BJ (cell line): Measurements from ENCODE around the gene PRSS16. TPM values are rescaled to one million over a fixed set of nuclear protein-coding genes. Genes with fewer than 3 reads are reported as not detected.

Experiments used
- CTCF ChIA-PET: fragments of 350-600 bp; formaldehyde crosslinking; extraction: SDS; loops from one replicate; lab custom pipeline; 2021; ENCODE audit warnings: antibody characterized with exemption, inconsistent platforms; lab: Yijun Ruan, JAX
- POLR2A ChIA-PET: fragments of 300-600 bp; sonication (Branson Sonifier 250); formaldehyde crosslinking; extraction: SDS; loops from one replicate; lab custom pipeline; 2021; ENCODE audit warnings: antibody characterized with exemption; lab: Charles Lee
- DNase-seq: peaks from one replicate; pipeline ENCODE4 v3.0.0-alpha.2; 2011; ENCODE audit warnings: low read depth
- H3K27me3 ChIP-seq: 2 replicates; pipeline ENCODE4 v1.6.0; 2011; ENCODE audit warnings: low read length; ENCODE audit not compliant: control insufficient read depth, insufficient read depth
- H3K36me3 ChIP-seq: 2 replicates; pipeline ENCODE4 v1.5.1; 2011; ENCODE audit warnings: low read length; ENCODE audit not compliant: control insufficient read depth, insufficient read depth
- H3K4me3 ChIP-seq: 2 replicates; pipeline ENCODE4 v1.5.1; 2011; ENCODE audit warnings: low read depth, mild to moderate bottlenecking, control low read depth, low read length
- CTCF ChIP-seq: IDR thresholded peaks from 2 replicates; pipeline ENCODE4 v1.5.1; 2011; ENCODE audit warnings: low read depth, mild to moderate bottlenecking, control low read depth, inconsistent platforms, low read length, moderate library complexity; ENCODE audit not compliant: insufficient read depth
- polyA minus RNA-seq: library from RNA; depleted of rRNA, polyadenylated mRNA; stranded (reverse); fragments of >200 nt; gene quantifications from 2 replicates; pipeline ENCODE4 v1.2.3, GENCODE V29; 2011; rRNA and poly(A)+ RNA removed
- polyA plus RNA-seq: library from polyadenylated mRNA; depleted of rRNA; stranded (reverse); fragments of >200 nt; gene quantifications from 2 replicates; pipeline ENCODE4 v1.2.3, GENCODE V29; 2011; rRNA removed

Gene PRSS16
- polyA plus RNA-seq = 0.21 and 0.23 TPM in 2 replicates
- 0.21 TPM in 1 of 2 replicates, not detected in the other for polyA minus RNA-seq

GRCh38 chr6:27247133-27247836 lies at the start of gene PRSS16:
TSS of gene PRSS16 (plus strand) at chr6:27247701. CDS start at chr6:27247738, 37 bp downstream.
- Histone ChIP-seq H3K27me3 (peaks cover 17% of the 10 kb centered on the region), H3K36me3 (no peaks in the 10 kb centered on the region), H3K4me3 (no peak within 1 kb of the TSS)
- no peak for TF ChIP-seq CTCF
- DNase-seq = no peak
- CTCF ChIA-PET = interaction anchor here (0.6 kb wide), 1 partner anchor 248 kb away, joined by 3 read pairs; no protein-coding TSS in a partner anchor
- POLR2A ChIA-PET = no interaction called here

- DNase-seq = no peak
- H3K4me3 ChIP-seq = no peak overlapping the region
- peaks cover 7% of the 10 kb centered on the region for H3K27me3 ChIP-seq
- POLR2A ChIA-PET = no interaction called here
- CTCF ChIA-PET = interaction anchor here (1.0 kb wide), 1 partner anchor 14 kb away, joined by 4 read pairs; no protein-coding TSS in a partner anchor
- no peaks in the 10 kb centered on the region for H3K36me3 ChIP-seq
- TF ChIP-seq CTCF = no peak
Observed at GRCh38 chr6:27205375-27206278, 41.9 kb upstream of the PRSS16 start.

- no peak for DNase-seq
- ChIA-PET CTCF (no interaction called here), POLR2A (no interaction called here)
- Histone ChIP-seq H3K4me3 (no peak overlapping the region), H3K27me3 (peaks cover 7% of the 10 kb centered on the region), H3K36me3 (no peaks in the 10 kb centered on the region)
- TF ChIP-seq CTCF = no peak
Observed at GRCh38 chr6:27206806-27207205, 40.7 kb upstream of the PRSS16 start.

GRCh38 chr6:27208042-27208441 lies 39.5 kb upstream of the PRSS16 start:
- ChIA-PET POLR2A (no interaction called here), CTCF (no interaction called here)

More at GRCh38 chr6:27208042-27208441, 39.5 kb upstream of the PRSS16 start:
- no peak overlapping the region for H3K4me3 ChIP-seq
- no peaks in the 10 kb centered on the region for H3K36me3 ChIP-seq
- TF ChIP-seq CTCF = no peak
- no peak for DNase-seq
- peaks cover 7% of the 10 kb centered on the region for H3K27me3 ChIP-seq
